Mammary epithelial cell (primary cell): ENCODE measurements around the gene NTRK1.

Source experiments
- EZH2 ChIP-seq: IDR thresholded peaks from 2 replicates; pipeline ENCODE4 v1.6.1; 2012; ENCODE audit warnings: low read length, inconsistent platforms, borderline replicate concordance
- TF ChIP-seq, protein P1 (sequence below), 2 donors: IDR thresholded peaks in 1 of 2; conservative IDR thresholded peaks in 1 of 2; 2 replicates each; pipeline ENCODE4 v1.5.1; 2011 to 2012; ENCODE audit warnings: inconsistent platforms in 2 of 2, low read length in 2 of 2, mild to moderate bottlenecking in 2 of 2, control low read depth in 1 of 2, low read depth in 1 of 2; ENCODE audit not compliant: insufficient read depth in 1 of 2; ENCODE audit errors: extremely low read depth in 1 of 2

DNA sequence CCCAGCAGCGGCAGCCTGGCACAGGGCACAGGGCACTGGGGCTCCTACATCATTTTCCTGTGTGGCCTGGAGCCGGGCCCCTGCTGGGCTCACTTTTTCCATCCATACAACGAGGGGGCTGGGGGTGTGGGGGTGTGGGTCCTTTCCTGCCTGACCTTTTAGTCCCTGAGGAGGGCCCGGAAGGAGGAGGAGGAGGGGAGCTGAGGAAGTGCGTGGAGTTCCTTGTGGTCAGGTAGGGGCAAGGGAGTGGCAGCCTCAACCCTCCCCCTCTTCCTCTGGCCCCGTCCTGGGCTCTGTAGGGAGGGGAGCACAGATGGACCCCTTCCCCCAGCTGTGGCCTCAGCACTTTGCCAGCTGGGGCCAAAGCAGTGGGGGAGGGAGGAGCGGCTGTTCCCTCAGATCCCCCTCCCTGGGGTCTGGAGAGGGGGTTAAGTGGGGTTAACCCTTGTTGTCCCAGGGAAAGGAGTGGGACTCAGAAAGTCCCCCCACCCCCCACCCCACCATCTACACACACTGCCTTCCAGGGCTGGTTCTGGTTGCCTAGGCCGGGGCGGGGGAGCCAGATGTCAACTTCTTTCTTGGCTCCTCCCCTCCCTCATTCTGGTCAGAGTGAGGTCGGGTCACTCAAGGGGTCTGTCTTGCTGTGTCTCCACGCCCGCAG is 5.7 kb downstream of the NTRK1 start:
- TF ChIP-seq, protein P1, sequence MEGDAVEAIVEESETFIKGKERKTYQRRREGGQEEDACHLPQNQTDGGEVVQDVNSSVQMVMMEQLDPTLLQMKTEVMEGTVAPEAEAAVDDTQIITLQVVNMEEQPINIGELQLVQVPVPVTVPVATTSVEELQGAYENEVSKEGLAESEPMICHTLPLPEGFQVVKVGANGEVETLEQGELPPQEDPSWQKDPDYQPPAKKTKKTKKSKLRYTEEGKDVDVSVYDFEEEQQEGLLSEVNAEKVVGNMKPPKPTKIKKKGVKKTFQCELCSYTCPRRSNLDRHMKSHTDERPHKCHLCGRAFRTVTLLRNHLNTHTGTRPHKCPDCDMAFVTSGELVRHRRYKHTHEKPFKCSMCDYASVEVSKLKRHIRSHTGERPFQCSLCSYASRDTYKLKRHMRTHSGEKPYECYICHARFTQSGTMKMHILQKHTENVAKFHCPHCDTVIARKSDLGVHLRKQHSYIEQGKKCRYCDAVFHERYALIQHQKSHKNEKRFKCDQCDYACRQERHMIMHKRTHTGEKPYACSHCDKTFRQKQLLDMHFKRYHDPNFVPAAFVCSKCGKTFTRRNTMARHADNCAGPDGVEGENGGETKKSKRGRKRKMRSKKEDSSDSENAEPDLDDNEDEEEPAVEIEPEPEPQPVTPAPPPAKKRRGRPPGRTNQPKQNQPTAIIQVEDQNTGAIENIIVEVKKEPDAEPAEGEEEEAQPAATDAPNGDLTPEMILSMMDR (conservative IDR thresholded peaks at IDR 0.05 in 1 of 2, IDR thresholded peaks at IDR 0.05 in 1 of 2; ENCODE audit: extremely low read depth in 1 of 2, insufficient read depth in 1 of 2, low read depth in 1 of 2, low read length in 2 of 2): no peak
- TF ChIP-seq EZH2: no peak
